ENCODE results near the gene ABCB4. TPM values are rescaled to one million over a fixed set of nuclear protein-coding genes. Genes with fewer than 3 reads are reported as not detected.

The ABCB4 gene
- total RNA-seq, 2 donors from 2014 or later = 0.05 to 1.1 TPM

GRCh38 chr7:87513735-87514335 is 38.4 kb upstream of the ABCB4 start:
- H3K27me3 ChIP-seq (replicated peaks; ENCODE audit: insufficient read depth) = no peaks in the 10 kb centered on the region
- TF ChIP-seq, protein P1, sequence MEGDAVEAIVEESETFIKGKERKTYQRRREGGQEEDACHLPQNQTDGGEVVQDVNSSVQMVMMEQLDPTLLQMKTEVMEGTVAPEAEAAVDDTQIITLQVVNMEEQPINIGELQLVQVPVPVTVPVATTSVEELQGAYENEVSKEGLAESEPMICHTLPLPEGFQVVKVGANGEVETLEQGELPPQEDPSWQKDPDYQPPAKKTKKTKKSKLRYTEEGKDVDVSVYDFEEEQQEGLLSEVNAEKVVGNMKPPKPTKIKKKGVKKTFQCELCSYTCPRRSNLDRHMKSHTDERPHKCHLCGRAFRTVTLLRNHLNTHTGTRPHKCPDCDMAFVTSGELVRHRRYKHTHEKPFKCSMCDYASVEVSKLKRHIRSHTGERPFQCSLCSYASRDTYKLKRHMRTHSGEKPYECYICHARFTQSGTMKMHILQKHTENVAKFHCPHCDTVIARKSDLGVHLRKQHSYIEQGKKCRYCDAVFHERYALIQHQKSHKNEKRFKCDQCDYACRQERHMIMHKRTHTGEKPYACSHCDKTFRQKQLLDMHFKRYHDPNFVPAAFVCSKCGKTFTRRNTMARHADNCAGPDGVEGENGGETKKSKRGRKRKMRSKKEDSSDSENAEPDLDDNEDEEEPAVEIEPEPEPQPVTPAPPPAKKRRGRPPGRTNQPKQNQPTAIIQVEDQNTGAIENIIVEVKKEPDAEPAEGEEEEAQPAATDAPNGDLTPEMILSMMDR (IDR thresholded peaks at IDR 0.05) = no peak
- no peak for TF ChIP-seq POLR2AphosphoS5 (IDR thresholded peaks at IDR 0.05)
- no peak for TF ChIP-seq POLR2A (IDR thresholded peaks at IDR 0.05)
- H3K27ac ChIP-seq = no peak overlapping the region
- H3K4me1 ChIP-seq (replicated peaks) = no peaks in the 10 kb centered on the region
- no peak for DNase-seq (ENCODE audit: low spot score)
- intact Hi-C loops (cut with DNase I) = no loop called here
- H3K4me3 ChIP-seq = no peak overlapping the region
- WGBS = 62% methylated on average over 5 of the region's 5 CpGs
- H3K36me3 ChIP-seq = no peaks in the 10 kb centered on the region
- no peaks in the 10 kb centered on the region for H3K9me3 ChIP-seq

- intact Hi-C loops (cut with DNase I) = no loop called here
- no peak for DNase-seq (ENCODE audit: low spot score)
- 69% methylated on average over 4 of the region's 4 CpGs for WGBS
- no peak overlapping the region for H3K4me3 ChIP-seq
- H3K4me1 ChIP-seq (replicated peaks) = no peaks in the 10 kb centered on the region
- no peaks in the 10 kb centered on the region for H3K9me3 ChIP-seq
- TF ChIP-seq, protein P1 (IDR thresholded peaks at IDR 0.05) = no peak
- TF ChIP-seq POLR2AphosphoS5 (IDR thresholded peaks at IDR 0.05) (no peak), POLR2A (IDR thresholded peaks at IDR 0.05) (no peak)
- H3K27me3 ChIP-seq (replicated peaks; ENCODE audit: insufficient read depth) = no peaks in the 10 kb centered on the region
- no peak overlapping the region for H3K27ac ChIP-seq
- H3K36me3 ChIP-seq = no peaks in the 10 kb centered on the region
Observed at GRCh38 chr7:87512906-87513305, 37.4 kb upstream of the ABCB4 start.

DNA sequence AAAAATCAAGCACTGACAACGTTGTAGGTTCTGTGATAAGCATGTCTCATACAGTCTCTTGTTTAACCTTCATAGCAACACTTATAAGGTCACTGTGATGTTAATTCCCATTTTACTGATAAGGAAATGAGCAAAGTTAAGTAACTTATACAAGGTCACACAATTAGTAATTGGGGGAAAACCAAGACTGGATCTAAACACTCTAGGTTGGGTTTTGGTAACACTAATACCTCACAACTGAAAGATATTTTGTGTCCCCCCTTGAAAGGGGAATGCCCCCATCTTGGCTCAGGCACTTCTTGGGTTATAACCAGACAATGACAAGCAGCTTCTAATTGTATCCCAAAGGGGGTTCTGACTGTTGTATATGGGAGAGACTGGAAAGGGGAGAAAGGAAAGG is 36.0 kb upstream of the ABCB4 start:
- no peak for DNase-seq (ENCODE audit: low spot score)
- WGBS = 86% methylated on average over 1 of the region's 1 CpG
- TF ChIP-seq POLR2A (IDR thresholded peaks at IDR 0.05) (no peak), POLR2AphosphoS5 (IDR thresholded peaks at IDR 0.05) (no peak)
- TF ChIP-seq, protein P1 (IDR thresholded peaks at IDR 0.05) = no peak
- H3K36me3 ChIP-seq = no peaks in the 10 kb centered on the region
- no peak overlapping the region for H3K27ac ChIP-seq
- H3K4me1 ChIP-seq (replicated peaks) = no peaks in the 10 kb centered on the region
- no peaks in the 10 kb centered on the region for H3K27me3 ChIP-seq (replicated peaks; ENCODE audit: insufficient read depth)
- no peaks in the 10 kb centered on the region for H3K9me3 ChIP-seq
- H3K4me3 ChIP-seq = no peak overlapping the region
- intact Hi-C loops (cut with DNase I) = no loop called here

DNA sequence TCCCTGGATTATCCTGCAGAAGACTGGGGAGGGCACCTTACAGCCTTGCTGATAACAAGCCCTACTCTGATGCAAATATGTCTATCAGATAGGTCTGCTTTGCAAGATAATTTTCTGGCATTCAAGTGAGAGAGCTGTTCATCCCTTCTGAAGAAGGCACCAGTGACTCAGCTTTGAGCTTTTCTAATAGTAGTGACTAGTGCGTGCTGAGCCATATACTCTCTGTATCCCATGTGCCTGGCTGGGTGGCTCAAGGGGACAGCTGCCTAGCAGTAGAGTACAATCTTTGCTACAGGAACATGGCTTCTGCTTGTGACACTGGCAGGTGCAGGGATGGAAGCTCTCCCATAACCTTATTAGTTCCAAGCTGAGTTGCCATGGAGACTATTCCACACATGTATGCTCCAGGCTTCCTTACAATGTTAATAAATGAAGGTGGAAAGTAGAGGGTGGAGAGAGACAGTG is 35.0 kb upstream of the ABCB4 start:
- intact Hi-C loops (cut with DNase I) = no loop called here
- no peaks in the 10 kb centered on the region for H3K4me1 ChIP-seq (replicated peaks)
- no peak overlapping the region for H3K4me3 ChIP-seq
- H3K36me3 ChIP-seq = no peaks in the 10 kb centered on the region
- H3K27me3 ChIP-seq (replicated peaks; ENCODE audit: insufficient read depth) = no peaks in the 10 kb centered on the region
- DNase-seq (ENCODE audit: low spot score) = no peak
- 83% methylated on average over 1 of the region's 1 CpG for WGBS
- no peaks in the 10 kb centered on the region for H3K9me3 ChIP-seq
- no peak for TF ChIP-seq POLR2AphosphoS5 (IDR thresholded peaks at IDR 0.05)
- no peak for TF ChIP-seq POLR2A (IDR thresholded peaks at IDR 0.05)
- TF ChIP-seq, protein P1 (IDR thresholded peaks at IDR 0.05) = no peak
- H3K27ac ChIP-seq = no peak overlapping the region

GRCh38 chr7:87507446-87507845 is 32.0 kb upstream of the ABCB4 start:
- Histone ChIP-seq H3K9me3 (no peaks in the 10 kb centered on the region), H3K4me1 (replicated peaks) (no peaks in the 10 kb centered on the region), H3K27me3 (replicated peaks; ENCODE audit: insufficient read depth) (no peaks in the 10 kb centered on the region), H3K36me3 (no peaks in the 10 kb centered on the region), H3K4me3 (no peak overlapping the region), H3K27ac (no peak overlapping the region)
- DNase-seq (ENCODE audit: low spot score) = no peak
- TF ChIP-seq POLR2A (IDR thresholded peaks at IDR 0.05) (no peak), POLR2AphosphoS5 (IDR thresholded peaks at IDR 0.05) (no peak)
- TF ChIP-seq, protein P1 (IDR thresholded peaks at IDR 0.05) = no peak
- intact Hi-C loops (cut with DNase I) = no loop called here
- 60% methylated on average over 3 of the region's 3 CpGs for WGBS

All from prostate gland (tissue), 2 donors.